Esophagus squamous epithelium (tissue), 5 donors: ENCODE results near the gene ARRDC5. TPM values are rescaled to one million over a fixed set of nuclear protein-coding genes. Genes with fewer than 3 reads are reported as not detected.

Source experiments
- DNase-seq: peaks from one replicate; lab custom pipeline; 2025; lab: John Stamatoyannopoulos, UW
- H3K27ac ChIP-seq, 4 donors: fragments of 200-600 bp; sonication (generic); one replicate each; pipeline ENCODE4 v1.5.1; 2016 to 2019; ENCODE audit warnings: mild to moderate bottlenecking in 1 of 4
- H3K27me3 ChIP-seq, 4 donors: fragments of 200-600 bp; sonication (generic); 1 replicate in 3 of 4; 2 replicates in 1 of 4; pipeline versions ENCODE4 v1.5.1 to v1.6.0; 2017 to 2021; ENCODE audit warnings: antibody characterized with exemption in 1 of 4
- H3K36me3 ChIP-seq, 3 donors: fragments of 200-600 bp; sonication (generic); one replicate each; pipeline ENCODE4 v1.5.1; 2016 to 2019
- H3K4me1 ChIP-seq, 3 donors: fragments of 200-600 bp; sonication (generic); one replicate each; pipeline ENCODE4 v1.5.1; 2017 to 2019
- H3K4me3 ChIP-seq, 4 donors: fragments of 200-600 bp; sonication (generic); 1 replicate in 3 of 4; 2 replicates in 1 of 4; pipeline ENCODE4 v1.5.1; 2016 to 2019; ENCODE audit warnings: mild to moderate bottlenecking in 2 of 4, moderate library complexity in 1 of 4
- H3K9me3 ChIP-seq, 3 donors: fragments of 200-600 bp; sonication (generic); one replicate each; pipeline ENCODE4 v1.5.1; 2016 to 2019
- CTCF ChIP-seq, 6 experiments: fragments of 450-650 bp in 4 of 6; fragments of 200-600 bp in 2 of 6; sonication (generic) in 2 of 6; IDR thresholded peaks; one replicate each; pipeline ENCODE4 v1.5.1; 2016 to 2019; ENCODE audit warnings: antibody characterized with exemption in 6 of 6, mild to moderate bottlenecking in 4 of 6, moderate library complexity in 4 of 6
- POLR2A ChIP-seq, 4 donors: fragments of 450-650 bp; IDR thresholded peaks; one replicate each; pipeline ENCODE4 v1.6.1; 2017; ENCODE audit warnings: antibody characterized with exemption in 4 of 4, mild to moderate bottlenecking in 4 of 4, moderate library complexity in 3 of 4
- WGBS, 2 donors: methylation state at CpG; one replicate each; pipeline ENCODE4 v1.1.5; 2018; 5-methylcytosine and 5-hydroxymethylcytosine counted together
- intact Hi-C: fragments of 100-400 bp; cut with DNase I; formaldehyde crosslinking; loops from one replicate; pipeline ENCODE4 v1.15.0; 2022
- total RNA-seq, 4 donors: library from RNA; depleted of rRNA; stranded (reverse); fragments of >200 nt; gene quantifications; one replicate each; pipeline ENCODE4 v1.1.0, GENCODE V29; 2016
- donor health status: DM: yes; HTN: yes; CAD: no.

The ARRDC5 gene
- total RNA-seq, 4 donors from 2014 or later = 0.38 to 0.62 TPM; not detected in 2

GRCh38 chr19:4868286-4868834 lies 34.3 kb downstream of the ARRDC5 start:
- Histone ChIP-seq H3K4me1 (peaks cover 16 to 52% (median 20%) of the 10 kb centered on the region in 3 donors), H3K4me3 (peak overlapping the region; percentile 61 to 88 (median 75)), H3K9me3 (no peaks in the 10 kb centered on the region), H3K36me3 (no peaks in the 10 kb centered on the region), H3K27me3 (no peaks in the 10 kb centered on the region), H3K27ac (peak overlapping the region; percentile 90 to 98 (median 94))
- WGBS, 2 donors = 31 to 89% methylated on average over 5 to 6 of the region's 10 CpGs
- DNase-seq = no peak
- TF ChIP-seq CTCF (IDR thresholded peaks at IDR 0.05) = no peak
- TF ChIP-seq POLR2A (IDR thresholded peaks at IDR 0.05) = no peak
- intact Hi-C loops = no loop called here

- 1 to 19% methylated on average over 7 to 16 of the region's 46 CpGs for WGBS, 2 donors
- DNase-seq = peak; percentile 82
- intact Hi-C loops = no loop called here
- Histone ChIP-seq H3K27ac (peak within 1 kb of the TSS; percentile 90 to 98 (median 94)), H3K9me3 (no peaks in the 10 kb centered on the region), H3K36me3 (peaks cover 0 to 5% (median 3%) of the 10 kb centered on the region in 3 donors), H3K4me1 (peaks cover 16 to 52% (median 20%) of the 10 kb centered on the region in 3 donors), H3K27me3 (no peaks in the 10 kb centered on the region), H3K4me3 (peak within 1 kb of the TSS; percentile 61 to 88 (median 75))
- TF ChIP-seq POLR2A (IDR thresholded peaks at IDR 0.05) (peak in 2 of 4 donors; percentile 33 to 80), CTCF (IDR thresholded peaks at IDR 0.05) (no peak)
These were observed 35.0 kb downstream of the ARRDC5 start, which contains the start of gene PLIN3 for GRCh38 chr19:4867534-4868285. PLIN3 (minus strand) TSS chr19:4867667; CDS start chr19:4861394, 6,273 bp downstream.

- intact Hi-C loops = no loop called here
These were observed 35.9 kb downstream of the ARRDC5 start for GRCh38 chr19:4866595-4867424.

GRCh38 chr19:4861147-4861546 lies 41.5 kb downstream of the ARRDC5 start:
- DNase-seq = no peak
- Histone ChIP-seq H3K4me1 (peaks cover 4 to 37% (median 10%) of the 10 kb centered on the region in 3 donors), H3K27ac (peak overlapping the region in 3 of 4 donors; percentile 7 to 58 (median 54)), H3K27me3 (no peaks in the 10 kb centered on the region), H3K9me3 (no peaks in the 10 kb centered on the region), H3K4me3 (no peak overlapping the region), H3K36me3 (peaks cover 14 to 71% (median 39%) of the 10 kb centered on the region in 3 donors)
- TF ChIP-seq POLR2A (IDR thresholded peaks at IDR 0.05) (no peak), CTCF (IDR thresholded peaks at IDR 0.05) (no peak)
- WGBS, 2 donors = 41 to 46% methylated on average over 5 to 10 of the region's 10 CpGs
- intact Hi-C loops = no loop called here

More at GRCh38 chr19:4866595-4867424, 35.9 kb downstream of the ARRDC5 start:
- peaks cover 0 to 14% (median 8%) of the 10 kb centered on the region in 3 donors for H3K36me3 ChIP-seq
- 0 to 3% methylated on average over 6 to 12 of the region's 22 CpGs for WGBS, 2 donors
- H3K4me3 ChIP-seq = peak overlapping the region; percentile 61 to 88 (median 75)
- H3K9me3 ChIP-seq = no peaks in the 10 kb centered on the region
- TF ChIP-seq CTCF (IDR thresholded peaks at IDR 0.05) (no peak), POLR2A (IDR thresholded peaks at IDR 0.05) (peak in 1 of 4 donors; percentile 5)
- H3K27ac ChIP-seq = peak overlapping the region; percentile 90 to 98 (median 94)
- peaks cover 16 to 58% (median 20%) of the 10 kb centered on the region in 3 donors for H3K4me1 ChIP-seq
- no peaks in the 10 kb centered on the region for H3K27me3 ChIP-seq
- no peak for DNase-seq
